GM12878 (cell line): ENCODE measurements around the gene NKD1. TPM values are rescaled to one million over a fixed set of nuclear protein-coding genes. Genes with fewer than 3 reads are reported as not detected.

ENCODE experiments used
- ASH2L ChIP-seq: fragments of 300-600, 200-600 bp; sonication (generic); IDR thresholded peaks from 2 replicates; pipeline ENCODE4 v1.6.1; 2017; ENCODE audit warnings: low read depth, mild to moderate bottlenecking, borderline replicate concordance
- ATF7 ChIP-seq: fragments of 450-650 bp; IDR thresholded peaks from 2 replicates; pipeline ENCODE4 v1.6.1; 2016; ENCODE audit warnings: low read depth, mild to moderate bottlenecking
- BHLHE40 ChIP-seq, 2 experiments: fragments of 450-650 bp in 1 of 2; IDR thresholded peaks; 2 replicates each; pipeline ENCODE4 v1.6.1; 2011 to 2017; ENCODE audit warnings: low read depth in 2 of 2, borderline replicate concordance in 1 of 2, improper control_type of control experiment in 1 of 2, low read length in 1 of 2, mild to moderate bottlenecking in 1 of 2
- CHD2 ChIP-seq: IDR thresholded peaks from 2 replicates; pipeline ENCODE4 v1.6.1; 2011; ENCODE audit warnings: low read depth, low read length, improper control_type of control experiment, borderline replicate concordance
- CREB1 ChIP-seq: IDR thresholded peaks from 2 replicates; pipeline ENCODE4 v1.6.1; 2012; ENCODE audit warnings: low read depth, mild to moderate bottlenecking, inconsistent platforms
- EED ChIP-seq: sonication (generic); IDR thresholded peaks from 2 replicates; pipeline ENCODE4 v1.6.1; 2016; ENCODE audit warnings: antibody characterized with exemption, low read depth
- HDGF ChIP-seq: fragments of 450-650 bp; IDR thresholded peaks from 2 replicates; pipeline ENCODE4 v1.6.1; 2016; ENCODE audit warnings: antibody characterized with exemption
- IKZF1 ChIP-seq: fragments of 450-650 bp; conservative IDR thresholded peaks from 2 replicates; pipeline ENCODE4 v1.6.1; 2017; ENCODE audit warnings: antibody characterized with exemption, mild to moderate bottlenecking
- IKZF2 ChIP-seq, 2 experiments: fragments of 450-650 bp; IDR thresholded peaks; 2 replicates each; pipeline ENCODE4 v1.6.1; 2017; ENCODE audit warnings: mild to moderate bottlenecking in 2 of 2, moderate library complexity in 2 of 2
- KLF5 ChIP-seq: fragments of 450-650 bp; IDR thresholded peaks from 2 replicates; pipeline ENCODE4 v1.6.1; 2014; ENCODE audit warnings: mild to moderate bottlenecking; ENCODE audit not compliant: partially characterized antibody
- POLR2AphosphoS5 ChIP-seq: IDR thresholded peaks from 2 replicates; pipeline ENCODE4 v1.6.1; 2011; ENCODE audit warnings: mild to moderate bottlenecking, low read length, inconsistent platforms
- RAD51 ChIP-seq: fragments of 450-650 bp; IDR thresholded peaks from 2 replicates; pipeline ENCODE4 v1.6.1; 2016; ENCODE audit warnings: moderate library complexity, mild to moderate bottlenecking, inconsistent platforms
- RCOR1 ChIP-seq: conservative IDR thresholded peaks from 2 replicates; pipeline ENCODE4 v1.6.1; 2012; ENCODE audit warnings: low read depth, low read length, improper control_type of control experiment
- SMAD1 ChIP-seq: fragments of 450-650 bp; IDR thresholded peaks from 2 replicates; pipeline ENCODE4 v1.6.1; 2018; ENCODE audit warnings: mild to moderate bottlenecking, low read depth; ENCODE audit not compliant: partially characterized antibody
- SP1 ChIP-seq: IDR thresholded peaks from one replicate; pipeline ENCODE4 v1.6.1; 2011; ENCODE audit warnings: low read depth, low read length
- STAT3 ChIP-seq: IDR thresholded peaks from 2 replicates; pipeline ENCODE4 v1.6.1; 2011; ENCODE audit warnings: low read depth, low read length, improper control_type of control experiment
- SUZ12 ChIP-seq: fragments of 200-600 bp; sonication (generic); IDR thresholded peaks from one replicate; pipeline ENCODE4 v1.6.1; 2018; ENCODE audit warnings: antibody characterized with exemption, mild to moderate bottlenecking; ENCODE audit not compliant: unreplicated experiment
- TBL1XR1 ChIP-seq: IDR thresholded peaks from 2 replicates; pipeline ENCODE4 v1.6.1; 2012; ENCODE audit warnings: low read depth, low read length, improper control_type of control experiment
- ZZZ3 ChIP-seq: IDR thresholded peaks from 2 replicates; pipeline ENCODE4 v1.6.1; 2011; ENCODE audit warnings: low read depth; ENCODE audit not compliant: control insufficient read depth, insufficient read length
- polyA plus RNA-seq, 11 experiments: library from polyadenylated mRNA; depleted of rRNA in 4 of 11; unstranded in 6 of 11; stranded (reverse) in 5 of 11; fragments of >200 nt; fragmentation: Nextera tagmentation in 4 of 11; fragmentation: Illumina TruSeq in 1 of 11; extraction: Ambion mirVana in 4 of 11; extraction: Trizol in 1 of 11; gene quantifications; 1 replicate in 1 of 11; 2 replicates in 10 of 11; pipeline versions ENCODE4 v1.2.1 to v1.2.3, GENCODE V29; 2011 to 2016; ENCODE audit warnings: inconsistent platforms in 2 of 11, missing spikeins in 2 of 11, low read depth in 1 of 11
- total RNA-seq, 4 experiments: library from RNA; depleted of rRNA in 3 of 4; stranded (reverse); fragments of >200 nt in 3 of 4; fragmentation: Illumina TruSeq in 1 of 4; extraction: Trizol in 1 of 4; gene quantifications; 2 replicates each; pipeline versions ENCODE4 v1.2.1 to v1.2.3, GENCODE V29; 2013 to 2021
- TF ChIP-seq, protein P1 (sequence below): fragments of 450-650 bp; IDR thresholded peaks from 2 replicates; pipeline ENCODE4 v1.6.1; 2017; ENCODE audit warnings: mild to moderate bottlenecking, moderate library complexity

Gene NKD1
- total and polyA plus RNA-seq, 10 of the 15 experiments (the other 5 are each of a cell fraction or from before 2014, with no cell fraction given), result under 0.01 to 0.49 (median 0.04) TPM; not detected in 2

DNA sequence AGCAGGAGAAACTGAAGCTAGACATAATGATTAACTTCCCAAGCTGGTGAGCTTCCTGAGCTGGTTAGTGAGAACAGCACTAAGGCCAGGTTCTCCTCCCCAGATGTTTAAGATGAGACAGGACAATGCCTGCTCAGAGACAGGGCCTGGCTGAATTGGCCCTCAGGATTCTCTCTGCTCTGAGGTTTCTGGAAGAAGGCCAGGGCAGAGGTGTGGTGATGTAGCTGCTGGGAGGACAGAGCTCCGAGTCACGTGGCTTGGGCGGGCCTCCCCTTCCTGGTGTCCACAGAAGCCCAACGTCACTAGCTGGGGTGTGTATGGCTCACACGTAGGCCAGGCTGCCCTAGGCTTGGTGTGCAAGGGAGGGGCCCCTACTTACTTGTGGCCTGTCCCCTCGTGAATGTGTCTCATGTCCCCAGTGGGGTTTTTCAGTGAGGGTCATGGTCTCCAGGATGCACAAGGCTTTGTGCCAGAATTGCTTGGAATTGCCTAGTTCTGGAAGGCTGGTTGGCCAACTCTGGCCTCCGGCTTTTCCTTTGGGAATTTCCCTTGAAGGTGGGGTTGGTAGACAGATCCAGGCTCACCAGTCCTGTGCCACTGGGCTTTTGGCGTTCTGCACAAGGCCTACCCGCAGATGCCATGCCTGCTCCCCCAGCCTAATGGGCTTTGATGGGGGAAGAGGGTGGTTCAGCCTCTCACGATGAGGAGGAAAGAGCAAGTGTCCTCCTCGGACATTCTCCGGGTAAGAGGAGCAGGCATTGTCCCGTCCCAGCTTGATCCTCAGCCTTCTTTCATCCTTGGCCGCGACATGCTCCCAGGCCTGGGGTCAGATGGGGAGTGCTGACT, 148.6 kb downstream of the NKD1 start (continued):
- TF ChIP-seq BHLHE40 (IDR thresholded peaks at IDR 0.05; ENCODE audit: borderline replicate concordance in 1 of 2, low read depth in 2 of 2, low read length in 1 of 2), result peak; percentile 89 to 92
- no peak for TF ChIP-seq STAT3
- TF ChIP-seq RAD51, result peak; percentile 97
- TF ChIP-seq SUZ12, result no peak
- peak; percentile 77 for TF ChIP-seq IKZF1
- no peak for TF ChIP-seq RCOR1
- no peak for TF ChIP-seq ZZZ3
- no peak for TF ChIP-seq CHD2
- peak; percentile 58; the same call in 1 of the 2 replicates for TF ChIP-seq HDGF
- TF ChIP-seq POLR2AphosphoS5, result peak; percentile 80
- peak; percentile 4; the same call in 1 of the 2 replicates for TF ChIP-seq EED
- peak; percentile 53 for TF ChIP-seq SP1
- TF ChIP-seq CREB1, result 0 out of 2 replicates have a peak, but pooled peaks have one; percentile 34
- TF ChIP-seq ASH2L, result no peak
- TF ChIP-seq, protein P1, sequence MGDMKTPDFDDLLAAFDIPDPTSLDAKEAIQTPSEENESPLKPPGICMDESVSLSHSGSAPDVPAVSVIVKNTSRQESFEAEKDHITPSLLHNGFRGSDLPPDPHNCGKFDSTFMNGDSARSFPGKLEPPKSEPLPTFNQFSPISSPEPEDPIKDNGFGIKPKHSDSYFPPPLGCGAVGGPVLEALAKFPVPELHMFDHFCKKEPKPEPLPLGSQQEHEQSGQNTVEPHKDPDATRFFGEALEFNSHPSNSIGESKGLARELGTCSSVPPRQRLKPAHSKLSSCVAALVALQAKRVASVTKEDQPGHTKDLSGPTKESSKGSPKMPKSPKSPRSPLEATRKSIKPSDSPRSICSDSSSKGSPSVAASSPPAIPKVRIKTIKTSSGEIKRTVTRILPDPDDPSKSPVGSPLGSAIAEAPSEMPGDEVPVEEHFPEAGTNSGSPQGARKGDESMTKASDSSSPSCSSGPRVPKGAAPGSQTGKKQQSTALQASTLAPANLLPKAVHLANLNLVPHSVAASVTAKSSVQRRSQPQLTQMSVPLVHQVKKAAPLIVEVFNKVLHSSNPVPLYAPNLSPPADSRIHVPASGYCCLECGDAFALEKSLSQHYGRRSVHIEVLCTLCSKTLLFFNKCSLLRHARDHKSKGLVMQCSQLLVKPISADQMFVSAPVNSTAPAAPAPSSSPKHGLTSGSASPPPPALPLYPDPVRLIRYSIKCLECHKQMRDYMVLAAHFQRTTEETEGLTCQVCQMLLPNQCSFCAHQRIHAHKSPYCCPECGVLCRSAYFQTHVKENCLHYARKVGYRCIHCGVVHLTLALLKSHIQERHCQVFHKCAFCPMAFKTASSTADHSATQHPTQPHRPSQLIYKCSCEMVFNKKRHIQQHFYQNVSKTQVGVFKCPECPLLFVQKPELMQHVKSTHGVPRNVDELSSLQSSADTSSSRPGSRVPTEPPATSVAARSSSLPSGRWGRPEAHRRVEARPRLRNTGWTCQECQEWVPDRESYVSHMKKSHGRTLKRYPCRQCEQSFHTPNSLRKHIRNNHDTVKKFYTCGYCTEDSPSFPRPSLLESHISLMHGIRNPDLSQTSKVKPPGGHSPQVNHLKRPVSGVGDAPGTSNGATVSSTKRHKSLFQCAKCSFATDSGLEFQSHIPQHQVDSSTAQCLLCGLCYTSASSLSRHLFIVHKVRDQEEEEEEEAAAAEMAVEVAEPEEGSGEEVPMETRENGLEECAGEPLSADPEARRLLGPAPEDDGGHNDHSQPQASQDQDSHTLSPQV, result 0 out of 2 replicates have a peak, but pooled peaks have one; percentile 5
- TF ChIP-seq KLF5, result no peak
- TF ChIP-seq TBL1XR1, result no peak; the same call in 1 of the 2 replicates
- peak; percentile 64 to 68 for TF ChIP-seq IKZF2 (IDR thresholded peaks at IDR 0.05)
- peak; percentile 86 for TF ChIP-seq ATF7
- TF ChIP-seq SMAD1, result peak; percentile 86
